Prostate gland (tissue), 2 donors: ENCODE results near the gene ATP9A.

Source experiments
- POLR2A ChIP-seq: fragments of 450-650 bp; IDR thresholded peaks from one replicate; pipeline ENCODE4 v1.6.1; 2016; ENCODE audit warnings: antibody characterized with exemption, mild to moderate bottlenecking
- POLR2AphosphoS5 ChIP-seq: sonication (generic); formaldehyde crosslinking; IDR thresholded peaks from one replicate; pipeline ENCODE4 v1.6.1; 2017; ENCODE audit warnings: antibody characterized with exemption
- TF ChIP-seq, protein P1 (sequence below), 4 experiments: fragments of 200-600 bp in 2 of 4; fragments of 450-650 bp in 2 of 4; sonication (generic) in 2 of 4; IDR thresholded peaks; 1 replicate in 3 of 4; 2 replicates in 1 of 4; pipeline ENCODE4 v1.5.1; 2016 to 2019; ENCODE audit warnings: antibody characterized with exemption in 4 of 4, mild to moderate bottlenecking in 2 of 4, moderate library complexity in 2 of 4

DNA sequence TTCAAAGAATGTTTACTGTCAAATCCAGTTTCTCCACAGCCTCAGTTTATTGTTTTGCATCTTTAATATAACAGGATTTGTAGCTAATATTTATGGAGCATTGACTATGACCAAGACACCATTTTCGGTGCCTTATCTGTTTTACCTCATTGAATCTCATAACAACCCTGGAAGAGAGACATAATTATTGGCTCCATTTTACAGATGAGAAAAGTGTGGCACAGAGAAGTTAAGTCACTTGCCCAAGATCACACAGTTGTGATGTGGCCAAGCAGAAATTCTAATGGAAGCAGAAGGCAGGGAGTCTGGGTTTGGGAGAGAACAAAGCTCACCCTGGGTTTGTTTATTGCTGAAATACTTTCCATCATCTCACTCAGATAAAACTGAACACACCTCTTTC is 208.1 kb downstream of the ATP9A start:
- TF ChIP-seq, protein P1, sequence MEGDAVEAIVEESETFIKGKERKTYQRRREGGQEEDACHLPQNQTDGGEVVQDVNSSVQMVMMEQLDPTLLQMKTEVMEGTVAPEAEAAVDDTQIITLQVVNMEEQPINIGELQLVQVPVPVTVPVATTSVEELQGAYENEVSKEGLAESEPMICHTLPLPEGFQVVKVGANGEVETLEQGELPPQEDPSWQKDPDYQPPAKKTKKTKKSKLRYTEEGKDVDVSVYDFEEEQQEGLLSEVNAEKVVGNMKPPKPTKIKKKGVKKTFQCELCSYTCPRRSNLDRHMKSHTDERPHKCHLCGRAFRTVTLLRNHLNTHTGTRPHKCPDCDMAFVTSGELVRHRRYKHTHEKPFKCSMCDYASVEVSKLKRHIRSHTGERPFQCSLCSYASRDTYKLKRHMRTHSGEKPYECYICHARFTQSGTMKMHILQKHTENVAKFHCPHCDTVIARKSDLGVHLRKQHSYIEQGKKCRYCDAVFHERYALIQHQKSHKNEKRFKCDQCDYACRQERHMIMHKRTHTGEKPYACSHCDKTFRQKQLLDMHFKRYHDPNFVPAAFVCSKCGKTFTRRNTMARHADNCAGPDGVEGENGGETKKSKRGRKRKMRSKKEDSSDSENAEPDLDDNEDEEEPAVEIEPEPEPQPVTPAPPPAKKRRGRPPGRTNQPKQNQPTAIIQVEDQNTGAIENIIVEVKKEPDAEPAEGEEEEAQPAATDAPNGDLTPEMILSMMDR (IDR thresholded peaks at IDR 0.05) = no peak
- TF ChIP-seq POLR2A (no peak), POLR2AphosphoS5 (no peak)
